PFSK-1 (cell line): ENCODE data around the gene OTOP3.

Experiments
- FOXP2 ChIP-seq: optimal IDR thresholded peaks from 2 replicates; pipeline ENCODE3; 2011; ENCODE audit warnings: borderline replicate concordance, control low read depth, inconsistent platforms; ENCODE audit not compliant: insufficient read depth; ENCODE audit errors: extremely low read length, extremely low read depth
- POLR2AphosphoS5 ChIP-seq: IDR thresholded peaks from 2 replicates; pipeline ENCODE4 v1.6.1; 2012; ENCODE audit warnings: low read depth, mild to moderate bottlenecking, control low read depth, low read length, moderate library complexity
- SIN3A ChIP-seq: IDR thresholded peaks from 2 replicates; pipeline ENCODE4 v1.6.1; 2012; ENCODE audit warnings: mild to moderate bottlenecking, low read length, moderate library complexity, borderline replicate concordance; ENCODE audit not compliant: insufficient read depth
- TAF1 ChIP-seq: IDR thresholded peaks from 2 replicates; pipeline ENCODE4 v1.6.1; 2012; ENCODE audit warnings: low read length, control low read depth, borderline replicate concordance; ENCODE audit not compliant: insufficient read depth
- TF ChIP-seq, protein P1 (sequence below), 2 experiments: IDR thresholded peaks; 2 replicates each; pipeline versions ENCODE4 v1.6.1 to v1.8.0; 2011 to 2012; ENCODE audit warnings: low read depth in 2 of 2, low read length in 2 of 2, control low read depth in 1 of 2, inconsistent platforms in 1 of 2, mild to moderate bottlenecking in 1 of 2, moderate library complexity in 1 of 2; ENCODE audit not compliant: insufficient read depth in 1 of 2

OTOP3 gene

DNA sequence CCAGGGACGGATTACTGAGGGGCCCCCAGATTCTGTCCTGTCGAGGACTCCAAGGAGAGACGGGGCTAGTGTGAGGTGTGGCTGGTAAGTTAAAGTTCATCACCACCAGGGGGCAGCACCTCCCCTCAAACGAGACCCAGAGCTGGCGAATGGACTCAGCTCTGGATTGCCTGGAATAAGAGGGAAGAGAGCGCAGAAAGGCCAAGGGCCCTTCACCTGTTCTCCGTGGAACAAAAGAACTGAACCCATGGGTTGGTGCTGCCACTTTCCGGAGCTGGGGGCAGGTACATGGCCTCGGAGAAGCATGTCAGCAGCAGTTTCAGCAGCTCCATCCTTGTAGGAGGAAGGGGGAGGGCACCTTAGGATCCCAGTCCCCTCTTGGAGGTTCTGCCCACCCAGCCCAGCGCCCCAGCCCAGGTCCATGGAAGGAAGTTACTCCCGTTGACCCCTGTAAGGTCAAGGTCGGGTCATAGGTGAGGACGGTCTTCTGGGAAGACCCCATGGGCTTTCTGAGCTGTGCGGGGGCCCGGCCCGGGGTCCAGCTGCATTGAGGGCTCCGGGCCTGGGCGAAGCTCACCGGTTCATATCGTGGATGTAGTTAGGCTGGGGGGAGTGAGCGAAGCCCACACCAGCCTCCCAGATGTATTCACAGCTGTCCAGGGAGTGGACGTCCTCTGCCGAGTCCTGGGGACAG lies 26.1 kb downstream of the OTOP3 start:
- TF ChIP-seq POLR2AphosphoS5 (no peak), TAF1 (no peak), SIN3A (no peak), FOXP2 (no peak)
- TF ChIP-seq, protein P1, sequence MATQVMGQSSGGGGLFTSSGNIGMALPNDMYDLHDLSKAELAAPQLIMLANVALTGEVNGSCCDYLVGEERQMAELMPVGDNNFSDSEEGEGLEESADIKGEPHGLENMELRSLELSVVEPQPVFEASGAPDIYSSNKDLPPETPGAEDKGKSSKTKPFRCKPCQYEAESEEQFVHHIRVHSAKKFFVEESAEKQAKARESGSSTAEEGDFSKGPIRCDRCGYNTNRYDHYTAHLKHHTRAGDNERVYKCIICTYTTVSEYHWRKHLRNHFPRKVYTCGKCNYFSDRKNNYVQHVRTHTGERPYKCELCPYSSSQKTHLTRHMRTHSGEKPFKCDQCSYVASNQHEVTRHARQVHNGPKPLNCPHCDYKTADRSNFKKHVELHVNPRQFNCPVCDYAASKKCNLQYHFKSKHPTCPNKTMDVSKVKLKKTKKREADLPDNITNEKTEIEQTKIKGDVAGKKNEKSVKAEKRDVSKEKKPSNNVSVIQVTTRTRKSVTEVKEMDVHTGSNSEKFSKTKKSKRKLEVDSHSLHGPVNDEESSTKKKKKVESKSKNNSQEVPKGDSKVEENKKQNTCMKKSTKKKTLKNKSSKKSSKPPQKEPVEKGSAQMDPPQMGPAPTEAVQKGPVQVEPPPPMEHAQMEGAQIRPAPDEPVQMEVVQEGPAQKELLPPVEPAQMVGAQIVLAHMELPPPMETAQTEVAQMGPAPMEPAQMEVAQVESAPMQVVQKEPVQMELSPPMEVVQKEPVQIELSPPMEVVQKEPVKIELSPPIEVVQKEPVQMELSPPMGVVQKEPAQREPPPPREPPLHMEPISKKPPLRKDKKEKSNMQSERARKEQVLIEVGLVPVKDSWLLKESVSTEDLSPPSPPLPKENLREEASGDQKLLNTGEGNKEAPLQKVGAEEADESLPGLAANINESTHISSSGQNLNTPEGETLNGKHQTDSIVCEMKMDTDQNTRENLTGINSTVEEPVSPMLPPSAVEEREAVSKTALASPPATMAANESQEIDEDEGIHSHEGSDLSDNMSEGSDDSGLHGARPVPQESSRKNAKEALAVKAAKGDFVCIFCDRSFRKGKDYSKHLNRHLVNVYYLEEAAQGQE (IDR thresholded peaks at IDR 0.05; ENCODE audit: insufficient read depth in 1 of 2, low read depth in 2 of 2, low read length in 2 of 2): no peak

DNA sequence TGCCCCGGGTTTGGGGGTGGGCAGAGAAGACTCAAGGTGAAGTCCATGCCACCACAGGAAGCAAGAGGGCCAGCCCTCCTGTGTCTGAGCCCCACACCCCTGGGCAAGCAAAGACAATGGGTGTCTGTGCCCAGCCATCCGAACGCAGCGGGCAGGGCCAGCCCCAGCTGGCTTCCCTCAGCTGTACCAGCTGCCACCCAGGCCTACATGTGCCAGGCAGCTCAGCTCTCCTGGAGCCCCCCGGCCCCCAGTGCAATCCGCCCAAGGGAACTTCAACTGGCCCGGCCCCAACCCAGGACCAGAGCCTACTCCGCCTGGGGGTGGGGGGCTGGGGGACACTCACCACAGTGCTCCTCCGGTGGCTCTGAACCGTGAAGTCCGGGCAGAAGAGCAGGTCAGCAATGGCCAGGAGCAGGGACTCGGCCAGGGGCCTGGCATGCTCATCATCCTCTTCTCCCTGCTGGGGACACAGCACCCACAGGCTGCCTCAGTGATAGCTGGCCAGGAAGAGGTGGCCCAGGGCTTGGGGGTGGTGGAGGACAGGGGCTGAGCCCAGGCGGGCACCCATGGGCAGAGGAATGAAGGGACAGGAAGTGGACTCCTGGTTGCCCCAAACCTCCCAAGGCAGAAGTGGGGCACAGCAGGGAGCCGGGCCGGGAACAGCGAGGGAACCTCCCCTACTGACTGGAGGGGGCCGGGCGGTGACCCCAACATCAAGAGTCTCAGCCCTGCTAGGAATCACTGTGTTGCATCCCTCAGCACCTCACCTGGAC lies 27.1 kb downstream of the OTOP3 start:
- TF ChIP-seq FOXP2: no peak
- no peak for TF ChIP-seq TAF1
- no peak for TF ChIP-seq POLR2AphosphoS5
- TF ChIP-seq, protein P1 (IDR thresholded peaks at IDR 0.05; ENCODE audit: insufficient read depth in 1 of 2, low read depth in 2 of 2, low read length in 2 of 2): no peak
- no peak for TF ChIP-seq SIN3A

DNA sequence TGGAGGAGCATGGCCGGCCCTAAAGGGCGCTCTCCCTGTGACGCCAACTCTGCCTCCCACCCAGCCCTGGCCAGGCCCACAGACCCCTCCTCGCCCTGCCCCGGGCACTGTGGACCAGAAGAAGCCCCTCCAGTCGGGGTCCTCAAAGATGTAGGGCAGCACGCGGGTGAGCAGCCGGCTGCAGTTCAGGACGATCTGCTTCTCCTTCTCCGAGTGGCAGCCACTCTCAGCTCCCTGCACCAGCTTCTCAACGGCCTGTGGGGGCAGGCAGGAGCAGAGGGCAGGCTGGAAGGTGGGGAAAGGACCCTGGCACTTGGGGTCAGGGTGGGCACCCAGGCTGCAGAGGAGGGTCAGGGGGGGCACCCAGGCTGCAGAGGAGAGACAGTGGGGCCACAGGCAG lies 28.0 kb downstream of the OTOP3 start:
- TF ChIP-seq, protein P1 (IDR thresholded peaks at IDR 0.05; ENCODE audit: insufficient read depth in 1 of 2, low read depth in 2 of 2, low read length in 2 of 2): no peak
- no peak for TF ChIP-seq POLR2AphosphoS5
- TF ChIP-seq TAF1: no peak
- no peak for TF ChIP-seq SIN3A
- no peak for TF ChIP-seq FOXP2

DNA sequence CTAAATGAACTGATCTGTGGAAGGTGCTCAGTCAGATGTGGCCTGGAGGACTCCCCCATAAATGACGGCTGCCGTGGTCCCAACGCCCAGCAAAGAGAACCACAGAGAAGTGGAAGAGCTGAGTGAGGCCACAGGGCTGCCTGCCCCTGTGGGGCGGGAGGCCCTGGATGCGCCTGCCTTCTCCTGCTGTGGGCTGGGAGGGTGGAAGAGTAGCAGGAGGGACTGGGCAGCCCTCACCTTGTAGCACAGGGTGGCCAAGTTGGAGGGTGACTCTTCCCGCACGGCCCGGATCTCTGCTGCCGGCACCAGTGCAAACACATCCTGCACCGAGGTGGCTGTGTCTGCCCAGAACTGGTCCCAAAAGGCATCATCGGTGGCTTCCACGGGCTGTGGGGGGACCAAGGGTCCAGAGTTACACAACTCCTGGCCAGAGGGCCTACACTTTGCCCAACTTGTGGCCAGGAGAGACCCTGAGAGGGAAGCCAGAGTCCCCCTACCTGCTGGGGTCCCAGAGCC lies 28.6 kb downstream of the OTOP3 start:
- TF ChIP-seq SIN3A (no peak), FOXP2 (no peak), POLR2AphosphoS5 (no peak), TAF1 (no peak)
- TF ChIP-seq, protein P1 (IDR thresholded peaks at IDR 0.05; ENCODE audit: insufficient read depth in 1 of 2, low read depth in 2 of 2, low read length in 2 of 2): no peak
